CD1c-positive myeloid dendritic cell (primary cell): ENCODE measurements around the gene IRF1.
A peak's percentile ranks its signal among the peaks of the same experiment; 100 is the strongest.

Source experiments
- DNase-seq: peaks from one replicate; pipeline ENCODE4 v3.0.0-alpha.2; 2016; ENCODE audit errors: extremely low spot score

IRF1 gene

GRCh38 chr5:132474881-132475496 is 15.6 kb downstream of the IRF1 start:
- no peak for DNase-seq

GRCh38 chr5:132474131-132474723 is 16.3 kb downstream of the IRF1 start:
- no peak for DNase-seq

GRCh38 chr5:132473668-132474067 is 16.9 kb downstream of the IRF1 start:
- DNase-seq = no peak

GRCh38 chr5:132473019-132473531 is 17.5 kb downstream of the IRF1 start:
- peak; percentile 44 for DNase-seq

GRCh38 chr5:132472431-132472830 is 18.1 kb downstream of the IRF1 start:
- no peak for DNase-seq

- DNase-seq = no peak
Observed at GRCh38 chr5:132471944-132472343, 18.6 kb downstream of the IRF1 start.

- no peak for DNase-seq
Observed at GRCh38 chr5:132471151-132471907, 19.2 kb downstream of the IRF1 start.

GRCh38 chr5:132470596-132470995 is 20.0 kb downstream of the IRF1 start:
- no peak for DNase-seq

- DNase-seq = no peak
Observed at GRCh38 chr5:132470010-132470392, 20.6 kb downstream of the IRF1 start.

- no peak for DNase-seq
Observed at GRCh38 chr5:132469380-132470009, 21.1 kb downstream of the IRF1 start.

GRCh38 chr5:132468656-132469379 is 21.8 kb downstream of the IRF1 start:
- DNase-seq = no peak

- peak; percentile 59 for DNase-seq
Observed at GRCh38 chr5:132467287-132467984, 23.1 kb downstream of the IRF1 start.

- peak; percentile 80 for DNase-seq
Observed at GRCh38 chr5:132466433-132467286, 23.9 kb downstream of the IRF1 start.

- no peak for DNase-seq
Observed at GRCh38 chr5:132465059-132465707, 25.4 kb downstream of the IRF1 start.

- DNase-seq = peak; percentile 29
Observed at GRCh38 chr5:132464156-132464939, 26.2 kb downstream of the IRF1 start.

GRCh38 chr5:132463811-132464155 is 26.8 kb downstream of the IRF1 start:
- no peak for DNase-seq

- no peak for DNase-seq
Observed at GRCh38 chr5:132462856-132463745, 27.5 kb downstream of the IRF1 start.

GRCh38 chr5:132462333-132462732 is 28.2 kb downstream of the IRF1 start:
- DNase-seq = no peak
